ENCODE results near the gene DIDO1. TPM values are rescaled to one million over a fixed set of nuclear protein-coding genes. Genes with fewer than 3 reads are reported as not detected.
A peak's percentile ranks its signal among the peaks of the same experiment; 100 is the strongest.

Gene DIDO1
- total and polyA plus RNA-seq, 2 of the 13 experiments (the other 11 are each of a cell fraction or from before 2014, with no cell fraction given): 75.0 to 75.1 TPM

- TF ChIP-seq HMGXB3 (CRISPR knock-in tag; IDR thresholded peaks at IDR 0.05; ENCODE audit: borderline replicate concordance) (peak; percentile 25; the same call in 1 of the 2 replicates), POLR2AphosphoS2 (IDR thresholded peaks at IDR 0.05; ENCODE audit: low read depth, low read length) (0 out of 2 replicates have a peak, but pooled peaks have one; percentile 61), TBX3 (IDR thresholded peaks at IDR 0.05; ENCODE audit: borderline replicate concordance) (no peak), ZNF7 (CRISPR knock-in tag; IDR thresholded peaks at IDR 0.05) (no peak), SP5 (CRISPR knock-in tag; IDR thresholded peaks at IDR 0.05; ENCODE audit: borderline replicate concordance, low read depth) (no peak), ARNT2 (CRISPR knock-in tag; IDR thresholded peaks at IDR 0.05; ENCODE audit: low read depth) (no peak), ZNF383 (CRISPR knock-in tag; IDR thresholded peaks at IDR 0.05; ENCODE audit: borderline replicate concordance) (no peak), MLXIP (CRISPR knock-in tag; IDR thresholded peaks at IDR 0.05; ENCODE audit: borderline replicate concordance) (no peak), ZBTB10 (CRISPR knock-in tag; IDR thresholded peaks at IDR 0.05; ENCODE audit: borderline replicate concordance) (peak; percentile 66; the same call in 1 of the 2 replicates), NFYC (CRISPR knock-in tag; IDR thresholded peaks at IDR 0.05) (0 out of 2 replicates have a peak, but pooled peaks have one; percentile 19), BCLAF1 (IDR thresholded peaks at IDR 0.05) (no peak), KLF12 (CRISPR knock-in tag; IDR thresholded peaks at IDR 0.05; ENCODE audit: borderline replicate concordance) (peak; percentile 27; the same call in 1 of the 2 replicates), NR2F2 (IDR thresholded peaks at IDR 0.05; ENCODE audit: borderline replicate concordance, low read depth) (peak; percentile 81), ZNF740 (CRISPR knock-in tag; IDR thresholded peaks at IDR 0.05) (peak; percentile 85; the same call in 1 of the 2 replicates)
These were observed 13.2 kb downstream of the DIDO1 start (continued) for GRCh38 chr20:62913043-62913630.

All from HepG2 (cell line).